Lower lobe of right lung (tissue), 2 donors: ENCODE measurements around the gene TGFBRAP1. TPM values are rescaled to one million over a fixed set of nuclear protein-coding genes. Genes with fewer than 3 reads are reported as not detected.

Source experiments
- ATAC-seq, 2 donors: fragments of 200-7000 bp; cut with Tn5 transposase; one replicate each; pipeline ENCODE4 v1.9.1; 2020 to 2022; ENCODE audit warnings: mild to moderate bottlenecking in 2 of 2, moderate library complexity in 2 of 2
- DNase-seq: peaks from one replicate; pipeline ENCODE4 v3.0.0-alpha.2; 2020
- H3K27ac ChIP-seq: fragments of 200-600 bp; one replicate; pipeline ENCODE4 v1.8.0; 2022
- H3K27me3 ChIP-seq: fragments of 200-600 bp; one replicate; pipeline ENCODE4 v1.8.0; 2022; ENCODE audit warnings: low read depth
- H3K36me3 ChIP-seq: fragments of 200-600 bp; one replicate; pipeline ENCODE4 v1.8.0; 2022; ENCODE audit warnings: mild to moderate bottlenecking
- H3K4me1 ChIP-seq: fragments of 200-600 bp; one replicate; pipeline ENCODE4 v1.8.0; 2022
- H3K4me3 ChIP-seq: fragments of 200-600 bp; one replicate; pipeline ENCODE4 v1.8.0; 2022; ENCODE audit warnings: mild to moderate bottlenecking
- H3K9me3 ChIP-seq: fragments of 200-600 bp; one replicate; pipeline ENCODE4 v1.8.0; 2022
- intact Hi-C: fragments of 100-400 bp; cut with DNase I; formaldehyde crosslinking; loops from one replicate; pipeline ENCODE4 v1.11.0; 2022
- total RNA-seq: library from RNA; stranded (reverse); fragmentation: NEBNext Ultra II Directional; extraction: Animal tissue kit (Norgen Biotek cat#: 25700); gene quantifications from one replicate; pipeline ENCODE4 v1.2.1, GENCODE V29; 2021
- TF ChIP-seq, protein P1 (sequence below): fragments of 200-600 bp; IDR thresholded peaks from one replicate; pipeline ENCODE4 v1.8.0; 2022; ENCODE audit warnings: antibody characterized with exemption, mild to moderate bottlenecking
- donor health status: DM: no; HTN: yes; CAD: no; lungs with severe emphysema.

TGFBRAP1 gene
- total RNA-seq, 1 donor from 2014 or later = 19.4 TPM

GRCh38 chr2:105236060-105236424, 93.5 kb downstream of the TGFBRAP1 start:
- H3K4me1 ChIP-seq = no peaks in the 10 kb centered on the region
- intact Hi-C loops = loop anchor here (10.0 kb wide), 1 partner anchor 121 kb away; no protein-coding TSS in a partner anchor
- H3K27me3 ChIP-seq = peaks cover 5% of the 10 kb centered on the region
- ATAC-seq = no peak
- DNase-seq = no peak
- no peak overlapping the region for H3K27ac ChIP-seq
- H3K9me3 ChIP-seq = no peaks in the 10 kb centered on the region
- TF ChIP-seq, protein P1, sequence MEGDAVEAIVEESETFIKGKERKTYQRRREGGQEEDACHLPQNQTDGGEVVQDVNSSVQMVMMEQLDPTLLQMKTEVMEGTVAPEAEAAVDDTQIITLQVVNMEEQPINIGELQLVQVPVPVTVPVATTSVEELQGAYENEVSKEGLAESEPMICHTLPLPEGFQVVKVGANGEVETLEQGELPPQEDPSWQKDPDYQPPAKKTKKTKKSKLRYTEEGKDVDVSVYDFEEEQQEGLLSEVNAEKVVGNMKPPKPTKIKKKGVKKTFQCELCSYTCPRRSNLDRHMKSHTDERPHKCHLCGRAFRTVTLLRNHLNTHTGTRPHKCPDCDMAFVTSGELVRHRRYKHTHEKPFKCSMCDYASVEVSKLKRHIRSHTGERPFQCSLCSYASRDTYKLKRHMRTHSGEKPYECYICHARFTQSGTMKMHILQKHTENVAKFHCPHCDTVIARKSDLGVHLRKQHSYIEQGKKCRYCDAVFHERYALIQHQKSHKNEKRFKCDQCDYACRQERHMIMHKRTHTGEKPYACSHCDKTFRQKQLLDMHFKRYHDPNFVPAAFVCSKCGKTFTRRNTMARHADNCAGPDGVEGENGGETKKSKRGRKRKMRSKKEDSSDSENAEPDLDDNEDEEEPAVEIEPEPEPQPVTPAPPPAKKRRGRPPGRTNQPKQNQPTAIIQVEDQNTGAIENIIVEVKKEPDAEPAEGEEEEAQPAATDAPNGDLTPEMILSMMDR = no peak
- no peak overlapping the region for H3K4me3 ChIP-seq
- H3K36me3 ChIP-seq = no peaks in the 10 kb centered on the region

DNA sequence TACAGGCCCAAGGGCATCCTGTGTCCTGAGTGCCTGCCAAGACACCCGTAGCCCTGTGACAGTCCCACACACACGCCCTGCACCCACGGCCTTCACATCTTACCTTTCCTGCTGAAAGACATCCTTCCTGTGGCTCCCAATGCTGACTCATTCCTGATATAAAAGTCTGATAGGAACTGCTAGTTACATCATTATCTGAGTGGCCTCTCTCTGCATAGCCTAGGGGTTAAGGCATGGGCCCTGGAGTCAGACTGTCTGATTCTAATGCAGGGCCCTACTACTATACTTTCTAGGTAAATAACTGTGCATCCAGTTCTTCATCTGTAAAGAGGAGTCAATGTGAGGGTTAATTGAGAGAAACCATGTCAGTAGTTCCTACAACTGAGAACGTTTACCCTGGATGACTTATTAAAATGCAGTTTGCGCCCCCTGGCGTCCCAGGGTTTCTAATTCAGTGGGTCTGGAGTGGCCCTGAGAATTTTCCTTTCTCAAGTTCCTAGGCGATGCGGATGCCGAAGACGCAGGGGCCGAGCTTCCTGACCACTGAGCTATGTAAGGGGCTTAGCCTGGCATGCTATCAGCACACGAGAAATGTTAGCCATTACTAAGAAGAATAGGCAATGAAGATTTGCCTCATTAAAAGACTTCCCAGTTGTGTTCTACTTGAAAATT, 94.0 kb downstream of the TGFBRAP1 start:
- Histone ChIP-seq H3K4me3 (no peak overlapping the region), H3K27me3 (peaks cover 5% of the 10 kb centered on the region), H3K36me3 (no peaks in the 10 kb centered on the region), H3K27ac (no peak overlapping the region), H3K9me3 (no peaks in the 10 kb centered on the region), H3K4me1 (no peaks in the 10 kb centered on the region)
- intact Hi-C loops = loop anchor here (10.0 kb wide), 1 partner anchor 121 kb away; no protein-coding TSS in a partner anchor
- TF ChIP-seq, protein P1 = peak; percentile 72
- ATAC-seq = peak; percentile 58 to 63
- peak; percentile 82 for DNase-seq

- H3K4me1 ChIP-seq = no peaks in the 10 kb centered on the region
- H3K36me3 ChIP-seq = no peaks in the 10 kb centered on the region
- DNase-seq (no peak), ATAC-seq (no peak)
- no peak overlapping the region for H3K27ac ChIP-seq
- no peaks in the 10 kb centered on the region for H3K9me3 ChIP-seq
- TF ChIP-seq, protein P1 = no peak
- no peaks in the 10 kb centered on the region for H3K27me3 ChIP-seq
- intact Hi-C loops = loop anchor here (10.0 kb wide), 1 partner anchor 116 kb away; no protein-coding TSS in a partner anchor
- H3K4me3 ChIP-seq = no peak overlapping the region
Observed at GRCh38 chr2:105231232-105231619, 98.3 kb downstream of the TGFBRAP1 start.

- DNase-seq (no peak), ATAC-seq (no peak)
- TF ChIP-seq, protein P1 = no peak
- Histone ChIP-seq H3K27ac (no peak overlapping the region), H3K9me3 (no peaks in the 10 kb centered on the region), H3K4me3 (no peak overlapping the region), H3K36me3 (no peaks in the 10 kb centered on the region), H3K4me1 (no peaks in the 10 kb centered on the region), H3K27me3 (no peaks in the 10 kb centered on the region)
- intact Hi-C loops = no loop called here
Observed at GRCh38 chr2:105224444-105224843, 105.1 kb downstream of the TGFBRAP1 start.

DNA sequence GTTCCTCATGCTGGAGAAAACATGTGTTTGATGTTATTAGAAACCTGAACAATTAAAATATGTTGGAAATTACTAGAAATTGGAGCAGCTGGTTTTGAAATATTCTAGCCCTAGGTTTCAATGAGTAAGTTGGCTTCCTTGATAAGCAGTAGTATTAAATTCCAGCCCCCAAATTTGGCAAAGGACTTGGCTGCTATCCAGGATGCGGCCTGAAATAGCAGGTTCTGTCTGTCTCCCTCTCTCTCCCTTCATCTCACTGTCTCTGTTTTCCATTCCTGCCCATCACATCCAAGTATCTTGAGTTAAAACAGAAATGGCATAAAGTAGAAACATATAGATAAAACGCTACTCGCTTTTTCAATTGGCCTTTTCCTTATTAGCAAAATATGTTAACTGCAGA, 108.9 kb downstream of the TGFBRAP1 start:
- intact Hi-C loops = no loop called here
- TF ChIP-seq, protein P1 = no peak
- H3K27ac ChIP-seq = no peak overlapping the region
- no peaks in the 10 kb centered on the region for H3K9me3 ChIP-seq
- H3K36me3 ChIP-seq = no peaks in the 10 kb centered on the region
- DNase-seq (no peak), ATAC-seq (no peak)
- H3K4me3 ChIP-seq = no peak overlapping the region
- no peaks in the 10 kb centered on the region for H3K4me1 ChIP-seq
- no peaks in the 10 kb centered on the region for H3K27me3 ChIP-seq
